Measurements from ENCODE around the gene NR0B2.
A peak's percentile ranks its signal among the peaks of the same experiment; 100 is the strongest.

Gene NR0B2

GRCh38 chr1:26932531-26932930 is 18.8 kb upstream of the NR0B2 start:
- DNase-seq: no peak

GRCh38 chr1:26923711-26924110 is 9.9 kb upstream of the NR0B2 start:
- DNase-seq: no peak

DNA sequence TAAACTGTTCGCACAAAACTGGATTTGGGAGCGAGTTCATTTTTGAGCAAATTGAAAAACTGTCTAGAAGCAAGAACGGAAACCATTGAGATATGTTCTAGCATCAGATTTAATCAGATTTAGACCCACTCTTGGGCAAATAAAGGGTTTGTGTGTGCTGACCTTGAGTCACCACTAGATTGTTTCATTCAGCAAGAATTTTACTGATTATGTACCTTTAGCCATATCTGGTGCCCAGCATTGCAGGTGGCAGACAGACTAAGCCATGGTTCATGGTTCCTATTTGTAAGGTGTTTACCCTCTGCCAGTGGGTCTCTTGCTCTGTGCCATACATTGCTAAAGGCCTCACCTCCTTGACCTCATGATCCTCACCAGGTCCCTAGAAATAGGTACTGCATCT is 9.1 kb upstream of the NR0B2 start:
- no peak for DNase-seq

DNA sequence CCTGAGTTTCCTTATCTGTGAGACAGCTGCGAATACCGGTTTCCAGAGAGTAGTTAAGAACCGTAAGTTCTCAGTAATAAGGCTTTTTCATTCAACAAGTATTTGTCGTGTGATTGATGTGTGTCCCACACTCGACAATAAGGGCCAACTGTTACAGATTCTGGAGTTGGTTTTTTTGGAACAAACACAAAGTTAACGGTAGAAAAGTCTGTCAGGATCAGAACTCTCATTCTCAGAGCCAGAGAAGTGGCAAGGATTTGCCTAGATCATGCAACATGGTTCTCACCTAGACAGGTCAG is 8.6 kb upstream of the NR0B2 start:
- no peak for DNase-seq

DNA sequence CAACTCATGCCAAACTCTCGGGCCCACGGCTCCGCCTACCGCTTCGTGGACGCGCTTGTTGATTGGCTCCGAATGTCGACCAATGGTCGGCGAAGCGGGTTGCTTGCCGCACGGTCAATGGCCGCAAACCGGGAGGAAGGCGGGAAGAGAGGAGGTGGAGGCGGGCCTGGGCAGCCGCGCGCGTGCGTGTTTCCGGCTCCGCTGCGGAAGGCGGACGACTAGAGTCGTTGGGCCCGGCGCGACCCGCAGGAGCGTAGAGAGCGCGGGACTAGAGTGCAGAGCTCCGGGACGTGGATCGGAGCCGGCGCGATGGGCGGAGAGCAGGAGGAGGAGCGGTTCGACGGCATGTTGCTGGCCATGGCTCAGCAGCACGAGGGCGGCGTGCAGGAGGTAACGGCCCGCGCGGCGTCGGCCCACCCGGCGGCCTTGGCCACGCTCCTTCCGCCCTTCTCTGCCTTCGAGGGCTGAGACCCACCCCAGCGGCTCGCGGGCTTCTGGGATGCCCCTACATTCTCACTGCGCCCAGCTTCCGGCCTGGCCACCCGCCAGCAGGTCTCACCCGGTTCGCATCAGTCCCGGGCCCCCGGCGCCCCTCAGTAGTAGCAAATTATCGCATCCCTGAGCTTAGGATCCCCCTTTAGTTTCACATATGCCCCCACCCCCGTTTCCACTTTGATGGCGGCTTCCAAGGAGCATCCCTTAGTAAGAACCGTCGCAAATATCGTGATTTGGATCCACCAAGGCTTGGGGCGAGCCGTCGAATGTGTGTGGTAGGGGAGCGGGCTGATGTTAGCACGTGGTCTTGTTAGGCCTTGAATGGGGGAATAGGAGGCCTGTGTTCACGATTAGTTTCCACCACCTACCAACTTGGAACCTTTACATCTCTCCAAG is 8.0 kb upstream of the NR0B2 start, which contains the start of gene NUDC:
TSS of gene NUDC (plus strand) at position 204 of the 891 bp plus-strand sequence. CDS start at position 310, 106 bp downstream.
- peak; percentile 99 for DNase-seq

DNA sequence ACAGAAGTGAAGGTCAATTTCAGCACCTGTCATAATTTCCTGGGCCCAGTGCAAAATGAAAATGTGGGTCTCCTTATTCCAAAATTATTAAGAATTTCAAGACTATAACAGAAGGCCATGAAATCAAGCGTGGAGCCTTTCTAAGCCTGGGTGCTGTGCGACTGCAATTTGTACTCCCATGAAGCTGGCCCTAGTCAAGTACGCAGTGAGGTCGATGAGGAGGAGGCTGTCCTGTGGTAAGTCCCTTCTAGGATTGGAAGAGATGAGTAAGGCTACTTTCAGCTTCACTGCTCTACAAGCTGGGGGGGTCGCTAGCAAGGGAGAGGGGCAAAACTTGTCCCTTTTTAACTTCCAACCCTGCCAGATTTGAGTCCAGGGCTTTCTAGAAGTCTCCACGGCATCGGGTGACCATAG is 7.4 kb upstream of the NR0B2 start:
- DNase-seq: no peak

DNA sequence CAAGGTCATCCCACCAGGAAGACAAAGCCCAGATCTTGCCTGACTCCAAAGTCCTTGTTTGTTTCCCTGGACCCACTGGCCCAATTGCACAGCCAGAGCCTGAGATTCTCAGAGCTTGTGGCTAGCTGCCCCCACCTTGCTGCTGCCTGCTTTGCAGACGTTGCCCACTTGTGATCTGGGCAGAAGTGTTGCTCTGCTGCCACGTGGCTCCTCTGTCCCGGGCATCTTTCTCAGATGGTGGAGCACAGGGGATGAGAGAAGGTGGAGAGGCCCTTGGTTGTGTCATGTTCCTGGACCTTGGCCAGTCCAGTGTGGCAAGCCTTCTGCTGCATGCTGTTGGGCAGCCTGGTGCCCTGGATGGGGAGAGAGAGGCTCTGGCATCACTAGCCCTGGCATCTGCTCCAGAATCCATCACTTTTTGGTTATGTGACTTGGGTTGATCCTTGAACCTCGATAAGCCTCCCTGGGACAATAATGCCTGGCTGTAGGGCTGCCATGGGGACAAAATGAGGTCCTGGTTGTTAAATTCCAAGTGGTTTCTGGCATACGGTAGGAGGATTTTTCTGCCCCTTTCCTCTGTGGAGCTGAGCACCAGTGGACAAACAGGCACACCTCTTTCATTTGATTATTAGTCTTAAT is 1.5 kb upstream of the NR0B2 start:
- peak; percentile 40 for DNase-seq

DNA sequence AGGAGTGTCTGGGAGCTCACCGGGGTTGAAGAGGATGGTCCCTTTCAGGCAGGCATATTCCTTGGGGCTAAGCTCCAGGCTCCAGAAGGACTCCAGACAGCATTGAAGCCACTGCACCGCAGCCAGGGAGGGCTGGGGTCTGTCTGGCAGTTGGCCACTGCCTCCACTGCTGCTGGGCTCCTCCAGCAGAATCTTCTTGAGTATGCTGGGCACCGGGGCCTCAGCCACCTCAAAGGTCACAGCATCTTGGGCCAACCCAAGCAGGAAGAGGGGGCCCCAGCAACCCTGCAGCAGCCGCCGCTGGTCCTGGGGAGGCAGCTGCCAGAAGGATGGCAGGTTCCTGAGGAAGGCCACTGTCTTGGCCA is 404 bp downstream of the NR0B2 start:
- DNase-seq: no peak

DNA sequence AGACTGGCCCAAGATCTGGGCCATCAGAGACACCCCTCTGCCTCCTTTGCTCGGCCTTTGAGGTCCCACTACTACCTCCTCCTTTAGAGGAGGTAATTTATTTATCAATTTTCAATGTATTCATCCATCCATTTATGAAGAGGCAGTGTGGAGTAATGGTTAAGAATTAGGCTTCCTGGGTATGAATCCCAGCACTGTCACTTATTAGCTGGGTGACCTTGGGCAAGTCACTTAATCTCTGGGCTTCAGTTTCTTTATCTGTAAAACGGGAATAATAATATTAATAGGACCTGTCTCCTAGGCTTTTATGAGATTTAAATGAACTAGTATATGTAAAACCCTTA is 1.7 kb downstream of the NR0B2 start:
- DNase-seq: no peak

- no peak for DNase-seq
Measured at GRCh38 chr1:26911399-26912146, 2.2 kb downstream of the NR0B2 start.

DNA sequence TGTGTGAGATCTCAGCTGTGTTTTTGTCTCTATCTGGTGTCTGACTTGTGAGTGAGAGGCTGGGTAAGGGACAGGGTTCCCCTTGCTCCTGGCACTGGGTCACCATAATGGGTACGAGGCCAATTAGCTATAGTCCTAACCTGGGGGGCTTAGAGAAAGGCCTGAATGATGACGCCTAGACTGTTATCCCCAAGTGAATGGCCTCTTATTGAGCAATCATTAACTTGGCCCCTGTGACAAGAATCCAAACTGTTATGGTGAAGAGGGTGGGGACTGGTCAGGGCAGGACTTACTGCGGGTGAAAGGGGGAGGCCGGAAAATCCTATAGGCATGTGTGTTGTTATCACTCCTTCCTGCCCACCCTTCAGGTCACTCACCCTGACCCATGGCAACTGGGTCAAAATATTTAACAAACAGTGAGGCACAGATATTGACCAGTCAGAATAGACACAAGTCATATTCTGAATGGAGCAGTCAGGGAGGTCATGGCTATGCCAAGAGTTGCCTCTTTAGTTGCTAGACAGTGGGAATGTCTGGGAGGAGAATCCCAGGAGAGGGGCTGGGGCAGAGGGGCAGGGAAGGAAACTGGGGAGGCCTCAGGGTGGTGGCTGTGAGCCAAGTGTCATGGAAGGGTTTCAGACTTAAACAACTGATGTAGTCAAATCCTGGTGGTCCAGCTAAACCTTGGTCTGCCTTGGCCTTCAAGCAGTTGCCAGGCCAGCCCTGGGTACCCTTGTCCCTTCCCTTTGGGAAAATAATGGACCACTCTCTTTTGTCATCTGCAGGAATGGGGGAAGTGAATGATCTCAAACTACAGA is 3.2 kb downstream of the NR0B2 start:
- DNase-seq: no peak

DNA sequence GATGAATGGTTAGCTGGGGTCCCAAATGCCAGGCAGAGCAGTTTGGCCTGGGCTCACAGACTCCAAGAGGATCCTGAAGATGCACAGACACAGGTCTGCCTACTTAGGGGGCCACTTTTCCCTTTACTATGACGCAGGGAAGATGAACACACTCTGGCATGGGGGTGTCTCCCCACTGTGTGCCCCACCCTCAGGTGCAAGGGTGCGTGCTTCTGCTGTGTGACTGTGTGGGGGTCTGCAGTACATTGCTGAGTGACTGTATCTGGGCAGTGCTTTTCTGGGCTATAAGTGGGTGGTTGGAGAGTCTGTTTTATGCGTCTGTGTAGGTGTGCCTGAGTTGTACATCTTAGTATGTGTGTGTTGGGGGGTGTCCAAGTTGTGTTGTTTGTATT is 3.8 kb downstream of the NR0B2 start:
- DNase-seq: no peak

GRCh38 chr1:26907071-26907917 is 6.5 kb downstream of the NR0B2 start:
- DNase-seq: no peak

- no peak for DNase-seq
Measured at GRCh38 chr1:26900815-26901511, 12.8 kb downstream of the NR0B2 start.

GRCh38 chr1:26900001-26900814 is 13.6 kb downstream of the NR0B2 start, which contains the start of gene GPATCH3:
GPATCH3 (minus strand) TSS chr1:26900467; CDS start chr1:26900442, 25 bp downstream.
- DNase-seq: peak; percentile 91

- no peak for DNase-seq
Measured at GRCh38 chr1:26897351-26897750, 16.4 kb downstream of the NR0B2 start.

DNA sequence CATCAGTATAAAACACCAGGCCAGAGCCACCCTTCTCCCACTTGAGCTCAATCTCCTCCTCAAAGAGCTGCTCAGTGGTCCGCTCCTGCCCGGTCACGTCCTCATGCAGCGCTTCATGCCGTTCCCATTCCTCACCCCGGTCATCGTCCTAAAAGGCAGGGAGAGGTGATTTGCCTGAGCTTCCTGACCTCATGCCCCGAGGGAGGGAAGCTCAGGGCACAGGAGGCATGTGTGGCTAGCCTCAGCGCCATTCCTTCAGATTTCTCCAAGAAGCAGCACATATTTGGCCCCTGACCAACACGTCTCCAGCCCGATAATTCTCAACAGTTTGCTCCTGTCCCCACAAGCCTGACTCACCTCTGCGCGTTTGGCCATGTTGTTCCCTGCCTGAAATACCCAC is 19.5 kb downstream of the NR0B2 start:
- no peak for DNase-seq

DNA sequence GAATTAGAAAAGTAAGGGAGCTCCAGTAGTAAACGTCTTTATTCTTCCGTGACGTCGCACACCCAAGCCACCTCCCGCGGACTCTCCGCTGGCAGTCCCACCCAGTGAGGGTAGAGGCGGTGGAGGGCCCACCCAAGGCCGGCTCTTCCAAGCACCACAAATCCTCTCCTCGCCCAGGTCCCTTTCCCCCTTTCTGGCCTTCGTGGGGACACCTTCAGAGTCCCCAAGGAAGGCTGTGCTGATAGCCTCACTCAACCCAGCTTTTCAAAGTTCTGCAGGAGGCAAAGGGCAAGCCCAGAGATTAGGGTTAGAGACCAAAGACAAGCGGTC is 23.3 kb downstream of the NR0B2 start:
- no peak for DNase-seq

DNA sequence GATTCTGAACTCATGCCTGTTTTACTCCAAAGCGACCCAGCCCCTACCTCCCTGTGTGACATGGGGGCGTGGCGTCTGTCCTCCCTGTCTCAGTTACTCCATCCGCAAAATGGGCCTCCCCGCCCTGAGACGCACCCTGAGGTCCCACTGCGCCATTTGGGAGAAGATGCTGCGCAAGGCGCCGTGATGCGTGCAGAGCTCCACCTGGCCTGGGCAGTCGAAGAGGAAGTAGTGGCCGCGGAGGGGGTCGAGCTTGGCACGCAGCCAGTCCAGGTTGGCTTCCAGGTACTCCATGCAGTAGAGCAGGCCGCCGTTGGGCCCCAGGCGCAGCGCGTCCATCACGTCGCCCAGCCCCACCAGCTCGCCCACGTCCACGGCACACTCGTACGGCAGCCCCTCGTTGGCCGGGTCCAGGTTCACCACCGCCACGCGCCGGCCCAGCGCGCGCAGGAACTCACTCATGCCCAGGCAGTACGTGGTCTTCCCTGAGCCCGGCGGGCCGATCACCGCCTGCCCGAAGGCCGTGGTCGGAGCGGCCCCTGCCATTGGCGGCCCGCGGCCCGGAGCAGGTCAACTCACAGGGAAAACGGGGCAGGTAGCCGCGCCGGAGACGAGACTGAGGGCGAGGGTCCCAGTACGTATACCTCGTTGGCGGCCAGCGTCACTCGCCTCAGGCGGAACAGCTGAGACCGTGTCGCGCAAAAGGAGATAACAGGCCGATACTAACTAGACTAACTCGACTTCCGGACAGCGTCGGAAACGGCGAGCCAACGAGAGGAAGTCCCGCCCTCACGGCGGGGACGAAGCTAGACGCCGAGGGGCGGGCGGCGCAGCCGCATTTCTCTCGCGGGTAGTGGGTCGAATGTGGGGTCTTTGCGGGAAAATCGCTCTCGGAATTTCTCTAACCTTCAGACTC is 24.0 kb downstream of the NR0B2 start, which contains the start of gene GPN2:
TSS of gene GPN2 (minus strand) at position 733 of the 916 bp plus-strand sequence. CDS start at position 546, 187 bp downstream.
- DNase-seq: peak; percentile 76

All from NCI-H1092 (cell line).